SKM-1 treated with dmso at 0.1 percent for 144 hours (cell line): ENCODE measurements around the gene TMEM119.

Source experiments
- DNase-seq: peaks from one replicate; lab custom pipeline; 2025; ENCODE audit not compliant: unreplicated experiment; lab: John Stamatoyannopoulos, UW

The TMEM119 gene

GRCh38 chr12:108616941-108617858, 19.3 kb upstream of the TMEM119 start:
- DNase-seq, result no peak

- no peak for DNase-seq
These were observed 18.5 kb upstream of the TMEM119 start for GRCh38 chr12:108616359-108616758.

- DNase-seq, result no peak
These were observed 18.0 kb upstream of the TMEM119 start for GRCh38 chr12:108615918-108616317.

GRCh38 chr12:108614639-108615038, 16.8 kb upstream of the TMEM119 start:
- DNase-seq, result no peak

- DNase-seq, result no peak
These were observed 16.2 kb upstream of the TMEM119 start for GRCh38 chr12:108614041-108614440.

GRCh38 chr12:108613548-108613947, 15.7 kb upstream of the TMEM119 start:
- no peak for DNase-seq

- DNase-seq, result no peak
These were observed 15.0 kb upstream of the TMEM119 start for GRCh38 chr12:108612788-108613282.

- DNase-seq, result peak; percentile 4
These were observed 14.1 kb upstream of the TMEM119 start for GRCh38 chr12:108611884-108612415.

- DNase-seq, result no peak
These were observed 13.1 kb upstream of the TMEM119 start for GRCh38 chr12:108610856-108611605.

- DNase-seq, result no peak
These were observed 12.5 kb upstream of the TMEM119 start for GRCh38 chr12:108610336-108610815.

- no peak for DNase-seq
These were observed 11.9 kb upstream of the TMEM119 start for GRCh38 chr12:108609537-108610335.

- DNase-seq, result no peak
These were observed 10.7 kb upstream of the TMEM119 start for GRCh38 chr12:108608616-108609015.

GRCh38 chr12:108607981-108608600, 10.2 kb upstream of the TMEM119 start:
- DNase-seq, result no peak

- no peak for DNase-seq
These were observed 8.6 kb upstream of the TMEM119 start for GRCh38 chr12:108606492-108606891.

GRCh38 chr12:108605690-108606406, 8.0 kb upstream of the TMEM119 start:
- no peak for DNase-seq

GRCh38 chr12:108605000-108605689, 7.3 kb upstream of the TMEM119 start:
- no peak for DNase-seq

- no peak for DNase-seq
These were observed 6.5 kb upstream of the TMEM119 start for GRCh38 chr12:108604208-108604941.

- DNase-seq, result no peak
These were observed 5.9 kb upstream of the TMEM119 start for GRCh38 chr12:108603743-108604142.
